HepG2 (cell line): Measurements from ENCODE around the gene CISD3. TPM values are rescaled to one million over a fixed set of nuclear protein-coding genes. Genes with fewer than 3 reads are reported as not detected.
A peak's percentile ranks its signal among the peaks of the same experiment; 100 is the strongest.

Source experiments
- ARHGAP35 ChIP-seq: sonication (generic); formaldehyde crosslinking; IDR thresholded peaks from 2 replicates; pipeline ENCODE4 v1.9.0; 2022; ENCODE audit warnings: mild to moderate bottlenecking, inconsistent platforms, moderate library complexity, missing genetic modification reagents, borderline replicate concordance
- BRD4 ChIP-seq: sonication (generic); formaldehyde crosslinking; IDR thresholded peaks from 2 replicates; pipeline ENCODE4 v1.4.0; 2020; ENCODE audit warnings: missing genetic modification reagents
- GTF2F1 ChIP-seq: fragments of 150-350 bp; IDR thresholded peaks from 2 replicates; pipeline ENCODE4 v1.6.1; 2014; ENCODE audit warnings: low read length
- HNF1A ChIP-seq, 2 experiments: sonication (generic) in 1 of 2; formaldehyde crosslinking in 1 of 2; IDR thresholded peaks; 2 replicates each; pipeline versions ENCODE4 v1.4.0 to v1.6.1; 2016 to 2020; ENCODE audit warnings: borderline replicate concordance in 1 of 2, low read depth in 1 of 2, mild to moderate bottlenecking in 1 of 2, missing genetic modification reagents in 1 of 2
- MTF1 ChIP-seq: sonication (generic); formaldehyde crosslinking; IDR thresholded peaks from 2 replicates; pipeline ENCODE4 v1.5.0; 2020; ENCODE audit warnings: missing genetic modification reagents
- NRL ChIP-seq: sonication (generic); formaldehyde crosslinking; IDR thresholded peaks from 2 replicates; pipeline ENCODE4 v1.5.0; 2020; ENCODE audit warnings: missing genetic modification reagents, mild to moderate bottlenecking, moderate library complexity, borderline replicate concordance
- PLRG1 ChIP-seq: fragments of 450-650 bp; conservative IDR thresholded peaks from 2 replicates; pipeline ENCODE4 v1.6.1; 2016
- PTBP1 ChIP-seq: fragments of 200-400 bp; formaldehyde crosslinking; IDR thresholded peaks from 2 replicates; pipeline ENCODE4 v1.6.1; 2018; ENCODE audit warnings: low read length, low read depth; ENCODE audit not compliant: poor library complexity, severe bottlenecking
- RBM39 ChIP-seq: fragments of 200-400 bp; formaldehyde crosslinking; IDR thresholded peaks from one replicate; pipeline ENCODE4 v1.6.1; 2018; ENCODE audit warnings: antibody characterized with exemption, mild to moderate bottlenecking, low read depth, low read length; ENCODE audit not compliant: poor library complexity, severe bottlenecking
- SALL2 ChIP-seq: sonication (generic); formaldehyde crosslinking; IDR thresholded peaks from 2 replicates; pipeline ENCODE4 v1.8.1; 2023; ENCODE audit warnings: mild to moderate bottlenecking, missing genetic modification reagents, inconsistent platforms
- STAG1 ChIP-seq: sonication (generic); formaldehyde crosslinking; IDR thresholded peaks from 2 replicates; pipeline ENCODE4 v1.4.0; 2020; ENCODE audit warnings: missing genetic modification reagents
- TAF1 ChIP-seq: sonication (generic); formaldehyde crosslinking; IDR thresholded peaks from 2 replicates; pipeline ENCODE4 v1.4.0; 2020; ENCODE audit warnings: missing genetic modification reagents
- THAP9 ChIP-seq: sonication (generic); formaldehyde crosslinking; IDR thresholded peaks from 2 replicates; pipeline ENCODE4; 2020; ENCODE audit warnings: missing genetic modification reagents, mild to moderate bottlenecking, borderline replicate concordance
- ZKSCAN1 ChIP-seq: fragments of 150-350 bp; IDR thresholded peaks from 2 replicates; pipeline ENCODE4 v1.6.1; 2014; ENCODE audit warnings: low read length
- ZNF280D ChIP-seq: sonication (generic); formaldehyde crosslinking; IDR thresholded peaks from 2 replicates; pipeline ENCODE4 v1.5.1; 2020; ENCODE audit warnings: mild to moderate bottlenecking, missing genetic modification reagents
- ZNF44 ChIP-seq: sonication (generic); formaldehyde crosslinking; IDR thresholded peaks from 2 replicates; pipeline ENCODE4 v1.5.1; 2020; ENCODE audit warnings: mild to moderate bottlenecking, missing genetic modification reagents
- ZNF629 ChIP-seq: sonication (generic); formaldehyde crosslinking; conservative IDR thresholded peaks from 2 replicates; pipeline ENCODE4 v1.5.0; 2020; ENCODE audit warnings: missing genetic modification reagents
- ZNF678 ChIP-seq: sonication (generic); formaldehyde crosslinking; IDR thresholded peaks from 2 replicates; pipeline ENCODE4 v1.4.0; 2020; ENCODE audit warnings: mild to moderate bottlenecking, missing genetic modification reagents
- ZNF713 ChIP-seq: sonication (generic); formaldehyde crosslinking; IDR thresholded peaks from 2 replicates; pipeline ENCODE4 v1.4.0; 2020; ENCODE audit warnings: mild to moderate bottlenecking, missing genetic modification reagents
- polyA plus RNA-seq, 8 experiments: library from polyadenylated mRNA; depleted of rRNA in 3 of 8; stranded (reverse) in 7 of 8; unstranded in 1 of 8; fragments of >200 nt; fragmentation: Illumina TruSeq in 4 of 8; extraction: Trizol in 4 of 8; gene quantifications; 2 replicates each; pipeline versions ENCODE4 v1.2.1 to v1.2.3, GENCODE V29; 2011 to 2016; ENCODE audit warnings: low read depth in 4 of 8, missing spikeins in 1 of 8, mixed read lengths in 1 of 8; ENCODE audit not compliant: insufficient read depth in 1 of 8
- total RNA-seq, 5 experiments: library from RNA; depleted of rRNA; stranded (reverse); fragments of >200 nt; fragmentation: Illumina TruSeq; extraction: Trizol; gene quantifications; 2 replicates each; pipeline ENCODE4 v1.2.3, GENCODE V29; 2016; ENCODE audit warnings: low read depth in 1 of 5

Gene CISD3
- total and polyA plus RNA-seq, 2 of the 13 experiments (the other 11 are each of a cell fraction or from before 2014, with no cell fraction given) = 30.0 to 34.1 TPM

GRCh38 chr17:38701504-38702165, 28.5 kb upstream of the CISD3 start (continued):
- 0 out of 2 replicates have a peak, but pooled peaks have one; percentile 12 for TF ChIP-seq TAF1 (CRISPR knock-in tag)
- peak; percentile 65; the same call in 1 of the 2 replicates for TF ChIP-seq NRL (CRISPR knock-in tag)
- no peak for TF ChIP-seq HNF1A (IDR thresholded peaks at IDR 0.05; ENCODE audit: low read depth)
- TF ChIP-seq HNF1A (CRISPR knock-in tag; IDR thresholded peaks at IDR 0.05; ENCODE audit: borderline replicate concordance) = peak; percentile 37; the same call in 1 of the 2 replicates
- TF ChIP-seq RBM39 = peak; percentile 18
- TF ChIP-seq PLRG1 = no peak
- TF ChIP-seq ZNF678 (CRISPR knock-in tag) = peak; percentile 93; the same call in 1 of the 2 replicates
- TF ChIP-seq ZNF280D = 0 out of 2 replicates have a peak, but pooled peaks have one; percentile 57
- no peak for TF ChIP-seq GTF2F1
- TF ChIP-seq SALL2 (CRISPR knock-in tag) = no peak
- peak; percentile 15; the same call in 1 of the 2 replicates for TF ChIP-seq BRD4
- no peak; the same call in 1 of the 2 replicates for TF ChIP-seq STAG1 (CRISPR knock-in tag)
- no peak for TF ChIP-seq PTBP1
- TF ChIP-seq ZNF629 (CRISPR knock-in tag) = no peak
- TF ChIP-seq ZKSCAN1 = no peak
- TF ChIP-seq ZNF713 (CRISPR knock-in tag) = no peak
- TF ChIP-seq ARHGAP35 = no peak; the same call in 1 of the 2 replicates
- TF ChIP-seq THAP9 = peak; percentile 70; the same call in 1 of the 2 replicates
- no peak for TF ChIP-seq MTF1 (CRISPR knock-in tag)
- 0 out of 2 replicates have a peak, but pooled peaks have one; percentile 44 for TF ChIP-seq ZNF44 (CRISPR knock-in tag)
